Hepatocyte (in vitro differentiated cells): ENCODE data around the gene CDC20B.

Experiments used
- CTCF ChIP-seq: fragments of 200-600 bp; sonication (generic); IDR thresholded peaks from 2 replicates; pipeline ENCODE4 v1.5.1; 2016; ENCODE audit warnings: antibody characterized with exemption, mild to moderate bottlenecking; ENCODE audit not compliant: poor library complexity
- EZH2 ChIP-seq: fragments of 200-600 bp; sonication (generic); IDR thresholded peaks from 2 replicates; pipeline ENCODE4 v1.6.1; 2016; ENCODE audit warnings: antibody characterized with exemption, mild to moderate bottlenecking, borderline replicate concordance

DNA sequence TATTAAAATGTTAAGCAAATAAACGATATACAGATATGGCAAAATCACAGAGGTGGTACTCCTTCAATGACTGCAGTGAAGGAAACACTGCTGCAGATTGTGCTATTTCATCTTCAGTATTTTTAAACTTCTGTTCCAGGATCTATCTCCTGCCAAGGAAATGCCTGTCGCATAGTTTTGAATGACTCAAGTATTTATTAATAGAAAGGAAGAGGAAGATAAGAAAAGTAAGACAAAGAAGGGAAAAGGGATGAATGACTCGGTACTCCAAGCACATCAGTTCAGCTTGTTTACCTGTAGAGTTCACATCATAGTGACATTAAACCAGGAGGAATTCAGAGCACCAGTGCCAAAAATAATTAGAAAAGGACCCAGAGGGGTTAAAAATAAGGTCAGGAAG is 18.1 kb downstream of the CDC20B start:
- TF ChIP-seq CTCF (no peak), EZH2 (no peak)
